OCI-LY1 (cell line): ENCODE results near the gene ZFYVE27.

Source experiments
- H2AFZ ChIP-seq: fragments of 200-600 bp; sonication (generic), shearing (Covaris generic); 2 replicates; pipeline ENCODE4 v1.6.0; 2014; ENCODE audit warnings: antibody characterized with exemption, mild to moderate bottlenecking, low read length
- H3F3A ChIP-seq: fragments of 200-600 bp; sonication (generic), shearing (Covaris generic); 2 replicates; pipeline ENCODE4 v1.6.0; 2014; ENCODE audit warnings: mild to moderate bottlenecking, antibody characterized with exemption, low read length, moderate library complexity; ENCODE audit not compliant: insufficient read depth
- H3K27ac ChIP-seq: fragments of 200-600 bp; sonication (generic); 2 replicates; pipeline ENCODE4 v1.5.1; 2014; ENCODE audit warnings: low read length, mixed run types, mild to moderate bottlenecking, low read depth; ENCODE audit not compliant: poor library complexity, severe bottlenecking
- H3K27me3 ChIP-seq: fragments of 200-600 bp; sonication (generic); 2 replicates; pipeline ENCODE4 v1.6.0; 2014; ENCODE audit warnings: antibody characterized with exemption, mild to moderate bottlenecking, low read length, moderate library complexity; ENCODE audit not compliant: insufficient read depth
- H3K36me3 ChIP-seq: fragments of 200-600 bp; sonication (generic); 2 replicates; pipeline ENCODE4 v1.6.1; 2014; ENCODE audit warnings: mild to moderate bottlenecking, antibody characterized with exemption, low read length, moderate library complexity, mixed read lengths; ENCODE audit not compliant: insufficient read depth
- H3K4me1 ChIP-seq: fragments of 200-600 bp; sonication (generic); 2 replicates; pipeline ENCODE4 v1.5.1; 2014; ENCODE audit warnings: mild to moderate bottlenecking, low read length, moderate library complexity; ENCODE audit not compliant: insufficient read depth, severe bottlenecking
- H3K4me2 ChIP-seq: fragments of 200-600 bp; sonication (generic), shearing (Covaris generic); 2 replicates; pipeline ENCODE4 v1.6.1; 2014; ENCODE audit warnings: low read length
- H3K4me3 ChIP-seq: fragments of 200-600 bp; sonication (generic); 2 replicates; pipeline ENCODE4 v1.5.1; 2014; ENCODE audit warnings: low read length, low read depth, mild to moderate bottlenecking, mixed read lengths; ENCODE audit not compliant: poor library complexity, severe bottlenecking
- H3K79me2 ChIP-seq: fragments of 200-600 bp; shearing (Covaris generic); 2 replicates; pipeline ENCODE4 v1.6.1; 2016; ENCODE audit warnings: mixed run types, low read length, mixed read lengths; ENCODE audit not compliant: insufficient read depth
- H3K9ac ChIP-seq: fragments of 200-600 bp; sonication (generic), shearing (Covaris generic); 2 replicates; pipeline ENCODE4 v1.6.1; 2014; ENCODE audit warnings: mild to moderate bottlenecking, low read length, mixed read lengths
- H3K9me2 ChIP-seq: fragments of 200-600 bp; sonication (generic), shearing (Covaris generic); 2 replicates; pipeline ENCODE4 v1.6.1; 2014; ENCODE audit warnings: low read depth, mild to moderate bottlenecking, low read length, mixed read lengths
- H3K9me3 ChIP-seq: fragments of 200-600 bp; shearing (Covaris generic); 2 replicates; pipeline ENCODE4 v1.6.1; 2014; ENCODE audit warnings: low read length, mixed read lengths
- H4K20me1 ChIP-seq: fragments of 200-600 bp; sonication (generic), shearing (Covaris generic); 2 replicates; pipeline ENCODE4 v1.6.0; 2016; ENCODE audit warnings: mild to moderate bottlenecking, low read length; ENCODE audit not compliant: insufficient read depth
- CTCF ChIP-seq: fragments of 200-600 bp; sonication (generic), shearing (Covaris generic); IDR thresholded peaks from 2 replicates; pipeline ENCODE4 v1.5.1; 2017; ENCODE audit warnings: mild to moderate bottlenecking, antibody characterized with exemption, low read length, moderate library complexity, mixed read lengths
- EZH2 ChIP-seq: fragments of 200-600 bp; sonication (generic), shearing (Covaris generic); IDR thresholded peaks from 2 replicates; pipeline ENCODE4 v1.8.0; 2017; ENCODE audit warnings: borderline replicate concordance, mixed run types, mild to moderate bottlenecking, antibody characterized with exemption, low read length, moderate library complexity, mixed read lengths

The ZFYVE27 gene

GRCh38 chr10:97768322-97769315, 31.7 kb downstream of the ZFYVE27 start:
- TF ChIP-seq EZH2 (no peak), CTCF (no peak)
- Histone ChIP-seq H3K9me3 (no peaks in the 10 kb centered on the region), H3K27me3 (no peaks in the 10 kb centered on the region), H3K36me3 (no peaks in the 10 kb centered on the region), H3K27ac (no peak overlapping the region), H3K9me2 (no peaks in the 10 kb centered on the region), H3F3A (no peaks in the 10 kb centered on the region), H4K20me1 (no peaks in the 10 kb centered on the region), H2AFZ (no peak overlapping the region), H3K4me1 (no peaks in the 10 kb centered on the region), H3K4me2 (no peak overlapping the region), H3K9ac (no peak overlapping the region), H3K4me3 (no peak overlapping the region), H3K79me2 (no peaks in the 10 kb centered on the region)

- Histone ChIP-seq H3K36me3 (no peaks in the 10 kb centered on the region), H3K9me2 (no peaks in the 10 kb centered on the region), H3K79me2 (no peaks in the 10 kb centered on the region), H3K9ac (no peak overlapping the region), H3K27me3 (no peaks in the 10 kb centered on the region), H4K20me1 (no peaks in the 10 kb centered on the region), H2AFZ (no peak overlapping the region), H3K27ac (no peak overlapping the region), H3K4me2 (no peak overlapping the region), H3K4me3 (no peak overlapping the region), H3F3A (no peaks in the 10 kb centered on the region), H3K9me3 (no peaks in the 10 kb centered on the region), H3K4me1 (no peaks in the 10 kb centered on the region)
- TF ChIP-seq EZH2 (no peak), CTCF (no peak)
Measured at GRCh38 chr10:97770255-97770654, 33.3 kb downstream of the ZFYVE27 start.

- Histone ChIP-seq H3K9me2 (no peaks in the 10 kb centered on the region), H3K79me2 (no peaks in the 10 kb centered on the region), H4K20me1 (no peaks in the 10 kb centered on the region), H3K27me3 (no peaks in the 10 kb centered on the region), H3K27ac (no peak overlapping the region), H3F3A (no peaks in the 10 kb centered on the region), H3K9ac (no peak overlapping the region), H3K9me3 (no peaks in the 10 kb centered on the region), H3K4me1 (no peaks in the 10 kb centered on the region), H3K4me2 (no peak overlapping the region), H2AFZ (no peak overlapping the region), H3K36me3 (no peaks in the 10 kb centered on the region), H3K4me3 (no peak overlapping the region)
- TF ChIP-seq EZH2: no peak
Measured at GRCh38 chr10:97771055-97771891, 34.3 kb downstream of the ZFYVE27 start.
